Stromal cell of bone marrow (primary cell): ENCODE data around the gene SLC35A1.

Experiments used
- DNase-seq: peaks from one replicate; pipeline ENCODE4 v3.0.0-alpha.2; 2012; ENCODE audit warnings: low read depth

The SLC35A1 gene

GRCh38 chr6:87534377-87535047 lies 61.7 kb downstream of the SLC35A1 start:
- no peak for DNase-seq

GRCh38 chr6:87538510-87539260 lies 65.9 kb downstream of the SLC35A1 start:
- no peak for DNase-seq

DNA sequence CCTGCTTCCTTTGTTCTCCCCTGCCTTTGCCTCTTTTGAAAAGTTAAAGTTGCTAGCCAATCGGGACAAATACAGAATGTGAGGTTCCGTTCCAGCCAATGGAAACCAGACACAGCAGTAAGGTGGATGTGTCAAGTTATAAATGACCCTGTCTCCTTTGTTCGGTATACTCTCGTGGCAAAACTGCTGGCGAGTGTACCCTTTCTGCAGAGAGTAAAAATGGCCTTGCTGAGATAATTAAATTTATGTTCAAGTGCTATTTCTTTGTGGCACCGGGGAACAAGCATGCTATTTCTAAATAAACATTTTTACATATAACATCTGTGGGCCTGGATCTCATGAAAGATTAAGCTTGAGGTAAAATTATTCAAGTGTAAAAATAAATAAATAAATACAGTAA lies 66.8 kb downstream of the SLC35A1 start:
- no peak for DNase-seq

DNA sequence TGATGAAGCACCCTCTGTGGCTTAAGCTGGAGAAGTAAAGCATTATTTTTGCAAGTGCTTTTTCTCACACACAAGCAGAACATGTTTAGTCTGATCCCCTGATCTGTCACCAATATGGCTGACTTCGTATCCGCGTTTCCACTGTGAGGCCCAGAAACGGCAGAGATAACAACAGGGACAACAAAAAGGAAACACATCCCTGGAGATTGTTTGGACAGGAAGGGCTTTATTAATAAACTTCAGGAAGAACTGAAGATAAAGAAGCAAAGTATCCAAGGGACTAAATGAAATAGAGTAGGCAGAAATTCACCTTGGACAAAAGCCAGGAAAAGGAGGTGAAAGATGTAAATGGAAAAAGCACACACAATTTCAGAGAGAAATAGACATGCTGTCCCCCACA lies 67.8 kb downstream of the SLC35A1 start:
- no peak for DNase-seq

DNA sequence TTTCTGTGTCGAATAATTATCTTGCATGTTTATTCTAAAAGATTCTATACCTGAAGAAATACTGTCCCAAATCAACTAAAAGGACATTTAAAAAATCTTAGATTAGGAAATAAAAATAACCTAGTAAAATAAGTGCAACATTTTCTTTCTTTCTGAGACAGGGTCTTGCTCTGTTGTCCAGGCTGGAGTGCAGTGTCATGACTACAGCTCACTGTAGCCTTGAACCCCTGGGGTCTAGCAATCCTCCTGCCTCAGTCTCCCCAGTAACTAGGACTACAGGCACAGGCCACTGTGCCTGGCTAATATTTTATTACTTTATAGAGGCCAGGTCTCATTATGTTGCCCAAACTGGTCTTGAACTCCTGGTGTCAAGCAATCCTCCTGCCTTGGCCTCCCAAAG lies 68.3 kb downstream of the SLC35A1 start:
- no peak for DNase-seq

DNA sequence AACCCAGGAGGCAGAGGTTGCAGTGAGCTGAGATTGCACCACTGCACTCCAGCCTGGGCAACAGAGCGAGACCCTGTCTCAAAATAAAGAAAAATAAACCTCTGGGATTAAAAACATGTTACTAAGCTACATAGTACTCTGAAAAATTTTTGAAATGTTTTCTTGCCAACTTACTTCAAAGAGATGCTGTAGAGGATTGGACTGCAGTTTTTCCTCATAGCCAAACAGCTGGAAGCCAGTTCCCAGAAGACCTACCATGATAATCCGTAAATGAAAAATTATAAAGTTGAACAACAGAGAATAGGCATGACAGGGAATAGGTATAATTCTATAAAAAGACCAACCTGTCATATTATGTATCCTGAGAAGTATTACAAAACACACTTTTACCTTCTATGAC lies 69.0 kb downstream of the SLC35A1 start:
- DNase-seq, result no peak

DNA sequence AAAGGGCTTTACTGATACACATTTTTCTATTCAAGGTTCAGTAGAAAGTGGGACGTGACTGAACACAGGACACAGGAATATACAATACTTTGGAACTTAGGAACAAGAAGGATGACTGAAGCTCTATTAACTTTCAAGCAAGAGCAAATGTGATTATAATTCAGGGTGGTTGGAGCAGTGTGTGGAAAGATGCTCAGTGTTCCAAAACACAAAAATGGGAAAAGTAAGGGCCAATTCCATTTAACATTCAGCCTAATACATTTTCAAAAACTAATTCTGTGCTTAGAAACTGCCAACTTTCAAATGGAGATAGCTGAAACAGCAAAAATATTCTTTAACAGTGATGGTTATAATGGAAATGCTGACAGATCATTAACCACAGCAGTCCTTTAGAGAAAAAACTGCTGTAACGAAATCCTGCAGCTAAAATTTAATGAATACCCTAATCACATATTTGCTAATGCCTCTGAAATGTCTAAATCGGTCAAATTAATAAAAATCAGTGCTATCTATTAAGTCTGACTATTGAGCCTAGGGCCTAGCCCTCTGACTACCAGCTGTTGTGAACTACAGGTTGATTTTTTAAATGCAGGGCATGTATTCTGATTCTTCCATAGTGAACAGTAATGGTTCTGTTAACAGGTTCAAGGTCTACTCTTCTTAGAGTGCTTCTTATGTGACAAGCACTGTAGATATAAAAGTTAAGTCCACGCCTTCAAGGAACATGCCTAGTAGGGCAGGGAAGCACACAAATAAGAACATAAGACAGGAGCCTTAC lies 71.1 kb downstream of the SLC35A1 start:
- no peak for DNase-seq

DNA sequence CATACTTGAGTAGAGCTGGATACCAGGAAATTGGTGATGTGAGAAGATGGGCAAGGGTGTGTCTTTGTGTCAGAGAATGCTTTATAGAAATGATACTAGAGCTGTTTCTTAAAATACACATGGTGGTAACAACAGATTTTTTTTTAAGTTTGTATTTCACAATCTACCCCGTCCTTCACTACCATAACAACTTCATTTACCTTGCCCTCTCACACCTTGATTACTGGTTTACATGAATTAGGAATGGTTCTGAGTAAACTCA lies 71.6 kb downstream of the SLC35A1 start:
- no peak for DNase-seq

DNA sequence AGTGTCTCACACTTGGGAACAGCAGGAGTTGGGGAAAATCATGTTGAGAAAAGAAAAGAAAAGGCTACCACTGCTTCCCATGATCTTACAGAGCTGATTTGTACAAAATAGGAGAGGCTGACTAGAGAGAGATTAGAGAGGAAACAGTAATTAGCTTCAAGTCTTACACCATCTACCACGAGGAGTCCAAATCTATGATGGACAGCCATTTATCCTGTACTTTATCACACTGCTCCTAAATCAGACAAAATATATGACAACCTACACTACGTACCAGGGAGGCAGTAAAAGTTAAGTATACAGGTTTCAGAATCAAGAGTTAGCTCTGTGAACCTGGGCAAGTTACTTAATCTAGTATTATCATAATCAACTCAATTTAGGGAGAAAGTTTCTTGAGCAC lies 79.0 kb downstream of the SLC35A1 start:
- DNase-seq, result no peak

DNA sequence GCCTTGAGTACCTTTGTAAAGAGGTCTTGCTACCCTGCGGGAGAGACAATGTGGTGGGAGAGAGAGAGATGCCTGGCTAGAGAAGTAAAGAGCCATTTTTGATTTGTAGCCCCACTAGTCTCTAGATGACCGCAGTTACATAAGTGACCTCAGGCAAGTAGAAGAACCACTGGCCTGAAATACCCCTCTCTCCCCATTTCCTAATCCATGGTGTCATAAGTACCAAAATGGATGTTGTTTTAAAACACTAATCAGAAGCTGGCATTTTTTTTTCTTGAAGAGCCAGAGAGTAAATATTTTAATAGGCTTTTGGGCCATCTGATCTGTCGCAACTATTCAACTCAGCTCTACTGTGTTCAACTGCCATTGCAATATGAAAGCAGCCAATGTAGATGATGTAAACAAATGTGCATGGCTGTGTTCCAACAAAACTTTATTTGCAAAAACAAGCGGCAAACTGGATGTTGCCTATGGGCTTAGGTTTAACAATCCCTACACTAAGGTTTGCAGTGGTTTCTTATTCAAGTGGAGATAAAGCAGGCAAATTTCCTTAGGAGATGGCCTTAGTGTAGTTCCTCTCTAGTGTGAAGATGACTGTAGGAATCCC lies 80.5 kb downstream of the SLC35A1 start:
- no peak for DNase-seq

DNA sequence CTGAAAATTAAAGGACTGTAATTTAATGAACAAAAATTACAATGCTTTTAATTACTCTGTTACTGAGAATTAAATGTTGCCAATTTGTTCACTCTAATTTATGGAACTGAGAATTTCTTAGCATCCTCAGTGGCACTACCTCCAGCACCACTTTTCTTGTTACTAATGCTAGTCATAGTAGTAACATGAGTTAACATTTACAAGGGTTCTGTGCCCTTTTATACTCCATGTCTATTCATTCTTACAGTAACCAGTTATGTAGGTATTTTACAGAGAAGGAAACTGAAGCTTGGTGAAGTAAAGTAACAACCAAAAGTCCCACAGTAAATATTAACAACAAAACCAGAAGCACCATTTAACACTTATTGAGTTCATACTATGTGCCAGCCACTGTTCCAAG lies 82.7 kb downstream of the SLC35A1 start:
- DNase-seq, result no peak

DNA sequence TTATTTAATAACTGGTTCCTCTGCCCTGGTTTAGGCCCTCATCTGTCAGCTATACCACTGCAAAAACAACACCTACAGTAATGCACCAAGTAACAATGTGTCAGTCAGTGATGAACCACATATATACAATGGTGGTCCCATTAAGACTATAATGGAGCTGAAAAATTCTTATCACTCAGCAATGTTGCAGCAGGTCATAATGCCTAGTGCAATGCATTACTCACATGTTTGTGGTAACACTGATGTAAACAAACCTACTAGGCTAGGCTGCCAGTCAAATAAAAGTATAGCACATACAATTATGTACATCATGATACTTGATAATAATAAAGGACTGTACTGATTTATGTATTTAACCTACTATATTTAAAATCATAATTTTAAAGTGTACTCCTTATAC lies 85.7 kb downstream of the SLC35A1 start:
- DNase-seq, result no peak

GRCh38 chr6:87561017-87561416 lies 88.2 kb downstream of the SLC35A1 start:
- DNase-seq, result no peak
